COLO668 (cell line): Measurements from ENCODE around the gene PMVK.

Experiments
- DNase-seq: peaks from one replicate; lab custom pipeline; 2025; ENCODE audit not compliant: unreplicated experiment; lab: John Stamatoyannopoulos, UW

Gene PMVK

GRCh38 chr1:154967331-154967950 is 30.9 kb upstream of the PMVK start:
- DNase-seq, result no peak

GRCh38 chr1:154966111-154966510 is 29.6 kb upstream of the PMVK start:
- no peak for DNase-seq

GRCh38 chr1:154964359-154964758 is 27.8 kb upstream of the PMVK start:
- DNase-seq, result no peak

- no peak for DNase-seq
Observed at GRCh38 chr1:154963643-154964042, 27.1 kb upstream of the PMVK start.

GRCh38 chr1:154962795-154963330 is 26.3 kb upstream of the PMVK start:
- no peak for DNase-seq

- DNase-seq, result peak; percentile 57
Observed at GRCh38 chr1:154962156-154962749, 25.7 kb upstream of the PMVK start.

- peak; percentile 90 for DNase-seq
Observed at GRCh38 chr1:154961207-154962155, 25.0 kb upstream of the PMVK start, which contains the start of gene PYGO2. Gene PYGO2 (minus strand): TSS chr1:154961782. CDS start chr1:154961576, 206 bp downstream.

- no peak for DNase-seq
Observed at GRCh38 chr1:154960446-154961136, 24.1 kb upstream of the PMVK start.

- DNase-seq, result no peak
Observed at GRCh38 chr1:154959426-154959780, 22.9 kb upstream of the PMVK start.

GRCh38 chr1:154958681-154959425 is 22.3 kb upstream of the PMVK start:
- no peak for DNase-seq

GRCh38 chr1:154958036-154958435 is 21.5 kb upstream of the PMVK start:
- DNase-seq, result no peak

GRCh38 chr1:154957091-154957657 is 20.7 kb upstream of the PMVK start:
- no peak for DNase-seq

GRCh38 chr1:154956544-154956941 is 20.0 kb upstream of the PMVK start:
- DNase-seq, result no peak

GRCh38 chr1:154955718-154956543 is 19.4 kb upstream of the PMVK start, which contains the start of gene PBXIP1:
Gene PBXIP1 (minus strand): TSS chr1:154956099. CDS start chr1:154953721, 2,378 bp downstream.
- peak; percentile 75 for DNase-seq

- DNase-seq, result peak; percentile 81
Observed at GRCh38 chr1:154955039-154955717, 18.7 kb upstream of the PMVK start.

- DNase-seq, result no peak
Observed at GRCh38 chr1:154954541-154954940, 18.0 kb upstream of the PMVK start.

- no peak for DNase-seq
Observed at GRCh38 chr1:154953611-154954038, 17.1 kb upstream of the PMVK start.

- DNase-seq, result no peak
Observed at GRCh38 chr1:154952664-154953063, 16.1 kb upstream of the PMVK start.
